Memory B cell (primary cell): ENCODE data around the gene ATP8A2.
"Not testable (repeated sequence)": the region's sequence is repeated elsewhere in the genome, so short reads cannot be mapped to it uniquely, and the experiment has no call there.

Source experiments
- ATAC-seq: fragments of 150-1000 bp; cut with Tn5 transposase; 2 replicates; pipeline ENCODE4 v1.10.0; 2021; ENCODE audit warnings: low read depth, mild to moderate bottlenecking, moderate library complexity
- DNase-seq, 2 donors: peaks; one replicate each; pipeline ENCODE4 v3.0.0; 2022; ENCODE audit warnings: low spot score in 2 of 2
- H3K27ac Mint-ChIP-seq: one replicate; pipeline ENCODE4 v1.8.0; 2022; ENCODE audit warnings: mild to moderate bottlenecking, moderate library complexity, mixed read lengths
- H3K27me3 Mint-ChIP-seq: one replicate; pipeline ENCODE4 v1.8.0; 2022; ENCODE audit warnings: mixed read lengths
- H3K36me3 Mint-ChIP-seq: one replicate; pipeline ENCODE4 v1.8.0; 2022; ENCODE audit warnings: mild to moderate bottlenecking, mixed read lengths
- H3K4me1 Mint-ChIP-seq: one replicate; pipeline ENCODE4 v1.8.0; 2022; ENCODE audit warnings: mixed read lengths
- H3K4me3 Mint-ChIP-seq: one replicate; pipeline ENCODE4 v1.8.0; 2022; ENCODE audit warnings: mild to moderate bottlenecking, moderate library complexity, mixed read lengths
- H3K9me3 Mint-ChIP-seq: one replicate; pipeline ENCODE4 v1.8.0; 2022; ENCODE audit warnings: mixed read lengths

The ATP8A2 gene

DNA sequence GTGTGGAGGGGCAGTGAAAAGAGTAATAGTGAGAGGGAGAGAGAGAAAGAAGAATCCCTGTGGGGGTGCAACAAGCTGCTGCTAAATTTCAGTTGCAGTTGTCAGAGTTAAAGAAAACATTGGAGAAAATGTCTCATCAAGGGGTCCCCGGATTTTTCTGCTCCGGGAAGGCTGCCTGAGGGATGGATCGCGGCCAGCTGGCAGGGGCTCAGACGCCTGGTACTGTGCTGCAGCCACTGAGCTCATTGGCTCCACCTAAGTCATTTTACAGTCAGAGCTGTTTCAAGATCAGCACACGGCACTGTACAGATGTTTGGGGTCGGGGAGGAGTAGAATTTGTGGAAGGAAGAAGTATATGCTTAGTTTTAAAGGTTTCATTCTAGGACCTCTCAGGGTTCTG lies 573.8 kb downstream of the ATP8A2 start:
- H3K27me3 Mint-ChIP-seq = peaks cover 9% of the 10 kb centered on the region
- no peaks in the 10 kb centered on the region for H3K36me3 Mint-ChIP-seq
- ATAC-seq = no peak
- DNase-seq = no peak
- no peak overlapping the region for H3K27ac Mint-ChIP-seq
- H3K4me3 Mint-ChIP-seq = no peak overlapping the region
- H3K4me1 Mint-ChIP-seq = peaks cover 4% of the 10 kb centered on the region
- peaks cover 3% of the 10 kb centered on the region for H3K9me3 Mint-ChIP-seq

GRCh38 chr13:25946321-25946720 lies 574.5 kb downstream of the ATP8A2 start:
- Mint-ChIP-seq H3K36me3 (no peaks in the 10 kb centered on the region), H3K4me1 (peaks cover 4% of the 10 kb centered on the region), H3K27me3 (peaks cover 9% of the 10 kb centered on the region), H3K9me3 (peaks cover 2% of the 10 kb centered on the region), H3K4me3 (no peak overlapping the region), H3K27ac (no peak overlapping the region)
- ATAC-seq (no peak), DNase-seq (no peak)

DNA sequence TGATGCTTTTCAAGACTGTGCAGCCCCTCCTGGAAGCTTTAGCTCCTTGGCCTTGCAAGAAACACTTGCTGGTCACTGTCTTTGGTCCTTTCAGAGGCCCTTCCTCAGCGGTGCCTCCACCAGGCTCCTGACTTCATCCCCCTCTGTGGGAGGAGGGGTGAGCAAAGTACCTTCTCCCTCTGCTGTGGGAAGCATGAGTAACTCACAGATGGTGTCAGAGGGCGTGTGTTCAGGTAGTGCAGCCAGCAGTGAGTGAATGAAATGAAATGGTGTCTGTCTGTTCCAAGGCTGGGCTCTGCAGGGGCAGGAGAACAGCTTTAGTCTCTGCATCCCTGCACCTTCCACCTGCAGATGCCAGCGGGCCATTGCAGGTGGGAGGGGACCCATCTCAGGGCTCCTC lies 577.1 kb downstream of the ATP8A2 start:
- H3K4me1 Mint-ChIP-seq = no peaks in the 10 kb centered on the region
- peaks cover 7% of the 10 kb centered on the region for H3K27me3 Mint-ChIP-seq
- H3K27ac Mint-ChIP-seq = no peak overlapping the region
- no peak for ATAC-seq
- H3K36me3 Mint-ChIP-seq = no peaks in the 10 kb centered on the region
- no peak for DNase-seq
- no peak overlapping the region for H3K4me3 Mint-ChIP-seq
- no peaks in the 10 kb centered on the region for H3K9me3 Mint-ChIP-seq

- no peak overlapping the region for H3K4me3 Mint-ChIP-seq
- H3K36me3 Mint-ChIP-seq = no peaks in the 10 kb centered on the region
- no peaks in the 10 kb centered on the region for H3K4me1 Mint-ChIP-seq
- no peak for ATAC-seq
- H3K27me3 Mint-ChIP-seq = peaks cover 3% of the 10 kb centered on the region
- H3K9me3 Mint-ChIP-seq = peaks cover 5% of the 10 kb centered on the region
- no peak for DNase-seq
- H3K27ac Mint-ChIP-seq = no peak overlapping the region
Observed at GRCh38 chr13:25951831-25952230, 580.1 kb downstream of the ATP8A2 start.

DNA sequence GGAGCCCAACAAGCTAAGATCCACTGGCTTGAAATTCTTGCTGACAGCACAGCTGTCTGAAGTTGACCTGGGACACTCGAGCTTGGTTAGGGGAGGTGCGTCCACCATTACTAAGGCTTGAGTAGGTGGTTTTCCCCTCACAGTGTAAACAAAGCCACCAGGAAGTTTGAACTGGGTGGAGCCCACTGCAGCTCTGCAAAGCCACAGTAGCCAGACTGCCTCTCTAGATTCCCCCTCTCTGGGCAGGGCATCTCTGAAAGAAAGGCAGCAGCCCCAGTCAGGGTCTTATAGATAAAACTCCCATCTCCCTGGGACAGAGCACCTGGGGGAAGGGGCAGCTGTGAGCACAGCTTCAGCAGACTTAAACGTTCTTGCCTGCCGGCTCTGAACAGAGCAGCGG lies 582.3 kb downstream of the ATP8A2 start:
- DNase-seq, H3K27ac Mint-ChIP-seq, H3K27me3 Mint-ChIP-seq, H3K36me3 Mint-ChIP-seq, H3K9me3 Mint-ChIP-seq, ATAC-seq, H3K4me1 Mint-ChIP-seq, H3K4me3 Mint-ChIP-seq: not testable (repeated sequence)

DNA sequence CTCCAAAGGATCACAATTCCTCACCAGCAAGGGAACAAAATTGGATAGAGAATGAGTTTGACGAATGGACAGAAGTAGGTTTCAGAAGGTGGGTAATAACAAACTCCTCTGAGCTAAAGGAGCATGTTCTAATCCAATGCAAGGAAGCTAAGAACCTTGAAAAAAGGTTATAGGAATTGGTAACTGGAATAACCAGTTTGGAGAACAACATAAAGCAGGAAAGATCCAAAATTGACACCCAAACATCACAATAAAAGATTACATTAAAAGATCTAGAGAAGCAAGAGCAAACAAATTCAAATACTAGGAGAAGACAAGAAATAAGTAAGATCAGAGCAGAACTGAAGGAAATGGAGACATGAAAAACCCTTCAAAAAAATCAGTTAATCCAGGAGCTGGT lies 583.2 kb downstream of the ATP8A2 start:
- not testable (repeated sequence) for ATAC-seq, H3K27me3 Mint-ChIP-seq, H3K9me3 Mint-ChIP-seq, DNase-seq, H3K27ac Mint-ChIP-seq, H3K36me3 Mint-ChIP-seq, H3K4me3 Mint-ChIP-seq, H3K4me1 Mint-ChIP-seq

DNA sequence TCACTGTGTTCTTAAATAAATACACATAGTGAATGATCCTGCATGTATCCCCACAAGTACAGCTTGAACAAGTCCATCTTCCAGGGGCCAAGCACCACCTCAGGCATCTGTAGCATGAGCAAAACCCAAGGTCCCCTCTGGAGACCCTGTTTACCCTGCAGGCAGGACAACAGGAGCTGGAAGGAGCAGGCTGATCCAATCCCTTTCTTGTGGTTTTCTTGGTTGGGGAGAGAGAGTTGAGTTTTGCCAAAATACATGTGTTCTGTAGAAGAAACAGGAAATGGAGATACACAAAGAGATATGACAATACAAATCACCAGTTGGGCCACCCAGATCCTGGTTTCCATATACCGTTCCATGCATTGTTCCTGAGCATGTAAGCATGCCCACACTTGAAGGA lies 587.2 kb downstream of the ATP8A2 start:
- Mint-ChIP-seq H3K4me3 (no peak overlapping the region), H3K9me3 (peaks cover 5% of the 10 kb centered on the region), H3K36me3 (no peaks in the 10 kb centered on the region), H3K27me3 (peaks cover 2% of the 10 kb centered on the region), H3K27ac (no peak overlapping the region), H3K4me1 (no peaks in the 10 kb centered on the region)
- DNase-seq = no peak
- no peak for ATAC-seq

- Mint-ChIP-seq H3K36me3 (no peaks in the 10 kb centered on the region), H3K4me1 (no peaks in the 10 kb centered on the region), H3K27me3 (no peaks in the 10 kb centered on the region), H3K4me3 (no peak overlapping the region), H3K27ac (no peak overlapping the region), H3K9me3 (peaks cover 2% of the 10 kb centered on the region)
- ATAC-seq (no peak), DNase-seq (no peak)
Observed at GRCh38 chr13:25961294-25961693, 589.5 kb downstream of the ATP8A2 start.

GRCh38 chr13:25963674-25964073 lies 591.9 kb downstream of the ATP8A2 start:
- H3K4me1 Mint-ChIP-seq = no peaks in the 10 kb centered on the region
- H3K27me3 Mint-ChIP-seq = peaks cover 2% of the 10 kb centered on the region
- DNase-seq = no peak
- ATAC-seq = no peak
- no peak overlapping the region for H3K4me3 Mint-ChIP-seq
- H3K9me3 Mint-ChIP-seq = no peaks in the 10 kb centered on the region
- no peaks in the 10 kb centered on the region for H3K36me3 Mint-ChIP-seq
- no peak overlapping the region for H3K27ac Mint-ChIP-seq

- no peak for ATAC-seq
- H3K36me3 Mint-ChIP-seq = no peaks in the 10 kb centered on the region
- no peak overlapping the region for H3K4me3 Mint-ChIP-seq
Observed at GRCh38 chr13:25965596-25965995, 593.8 kb downstream of the ATP8A2 start.

DNA sequence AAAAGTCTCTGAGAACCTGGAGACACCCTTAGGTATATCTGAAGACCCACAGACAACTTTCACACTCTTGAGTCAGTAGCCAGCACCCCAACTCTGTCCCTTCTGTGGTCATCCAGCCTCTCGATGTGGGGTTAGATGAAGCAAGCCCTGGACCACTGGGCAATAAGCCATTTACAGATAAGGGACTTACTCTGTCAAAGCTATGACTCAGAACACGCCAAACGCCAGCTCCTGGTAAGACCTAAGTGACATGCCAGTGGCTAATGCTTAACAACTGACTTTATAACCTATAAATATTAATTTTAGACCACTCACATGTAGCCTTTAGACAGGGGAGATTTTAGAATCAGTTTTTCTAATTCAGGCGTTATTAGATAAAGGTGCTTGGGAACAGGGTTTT lies 594.3 kb downstream of the ATP8A2 start:
- Mint-ChIP-seq H3K27me3 (peaks cover 2% of the 10 kb centered on the region), H3K27ac (no peak overlapping the region), H3K36me3 (no peaks in the 10 kb centered on the region), H3K4me3 (no peak overlapping the region), H3K4me1 (no peaks in the 10 kb centered on the region), H3K9me3 (no peaks in the 10 kb centered on the region)
- no peak for ATAC-seq
- no peak for DNase-seq

More at GRCh38 chr13:25965596-25965995, 593.8 kb downstream of the ATP8A2 start:
- Mint-ChIP-seq H3K4me1 (no peaks in the 10 kb centered on the region), H3K27ac (no peak overlapping the region), H3K27me3 (peaks cover 2% of the 10 kb centered on the region), H3K9me3 (no peaks in the 10 kb centered on the region)
- DNase-seq = no peak

GRCh38 chr13:25967144-25967543 lies 595.4 kb downstream of the ATP8A2 start:
- ATAC-seq = no peak
- no peaks in the 10 kb centered on the region for H3K36me3 Mint-ChIP-seq
- peaks cover 2% of the 10 kb centered on the region for H3K27me3 Mint-ChIP-seq
- no peaks in the 10 kb centered on the region for H3K9me3 Mint-ChIP-seq
- no peaks in the 10 kb centered on the region for H3K4me1 Mint-ChIP-seq
- no peak overlapping the region for H3K27ac Mint-ChIP-seq
- no peak for DNase-seq
- no peak overlapping the region for H3K4me3 Mint-ChIP-seq

GRCh38 chr13:25971047-25971446 lies 599.3 kb downstream of the ATP8A2 start:
- ATAC-seq = no peak
- no peaks in the 10 kb centered on the region for H3K9me3 Mint-ChIP-seq
- no peaks in the 10 kb centered on the region for H3K36me3 Mint-ChIP-seq
- no peak for DNase-seq
- no peak overlapping the region for H3K27ac Mint-ChIP-seq
- peaks cover 9% of the 10 kb centered on the region for H3K27me3 Mint-ChIP-seq
- no peaks in the 10 kb centered on the region for H3K4me1 Mint-ChIP-seq
- no peak overlapping the region for H3K4me3 Mint-ChIP-seq

DNA sequence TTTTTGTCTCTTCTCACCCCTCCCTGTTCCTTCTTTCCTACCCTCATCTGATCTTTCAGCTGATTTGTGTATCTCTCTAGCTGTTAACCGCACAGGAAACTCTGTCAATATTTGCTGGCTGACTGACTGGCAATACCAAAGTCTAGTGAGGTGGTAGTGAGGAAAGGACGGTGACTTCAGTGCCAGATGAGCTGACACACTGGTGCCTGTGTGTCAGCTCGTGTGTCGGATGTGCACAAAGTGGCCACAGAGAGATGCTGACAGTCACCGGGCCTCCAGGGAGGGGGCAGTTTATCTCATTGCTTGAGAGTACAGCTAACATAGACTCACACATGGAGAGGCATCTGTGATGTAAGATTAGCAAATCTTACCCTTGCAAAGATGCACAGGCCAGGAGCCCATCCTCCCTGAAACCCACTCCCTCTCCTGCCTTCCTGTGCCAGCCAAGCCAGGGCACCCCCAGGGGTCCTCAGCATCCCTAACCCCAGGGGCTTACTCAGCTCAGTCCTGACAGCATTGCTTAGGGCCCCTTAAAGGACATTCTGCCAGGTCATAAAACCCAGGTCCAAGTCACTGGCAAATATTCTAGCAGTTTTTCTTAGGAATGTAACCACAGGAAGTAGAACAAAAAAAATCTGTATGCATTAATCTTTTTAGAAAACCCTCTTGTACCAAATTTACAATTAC lies 599.8 kb downstream of the ATP8A2 start:
- ATAC-seq = no peak
- no peaks in the 10 kb centered on the region for H3K36me3 Mint-ChIP-seq
- no peaks in the 10 kb centered on the region for H3K4me1 Mint-ChIP-seq
- no peak overlapping the region for H3K4me3 Mint-ChIP-seq
- no peaks in the 10 kb centered on the region for H3K9me3 Mint-ChIP-seq
- H3K27me3 Mint-ChIP-seq = peaks cover 11% of the 10 kb centered on the region
- DNase-seq = no peak
- H3K27ac Mint-ChIP-seq = no peak overlapping the region

DNA sequence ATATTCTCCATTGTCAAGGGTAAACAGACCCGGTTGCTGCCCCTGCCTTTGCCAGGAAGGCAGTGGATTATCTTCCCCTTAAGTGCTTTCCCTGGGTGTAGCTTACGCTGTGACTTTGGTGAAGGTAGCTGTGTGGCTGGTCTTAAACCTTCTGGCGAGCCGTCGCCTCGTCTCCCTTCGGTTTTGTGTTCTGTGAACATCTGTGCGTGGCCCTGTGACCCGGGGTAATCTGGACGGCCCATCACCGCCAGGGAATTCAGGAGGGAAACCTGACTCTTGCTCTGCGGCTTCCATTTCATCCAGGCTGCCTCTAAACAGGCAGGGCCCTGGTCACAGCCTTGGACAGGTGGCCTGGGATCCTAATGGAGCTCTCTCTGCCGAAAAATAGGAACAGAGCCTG lies 601.3 kb downstream of the ATP8A2 start:
- Mint-ChIP-seq H3K27ac (no peak overlapping the region), H3K4me3 (no peak overlapping the region), H3K9me3 (no peaks in the 10 kb centered on the region), H3K36me3 (no peaks in the 10 kb centered on the region), H3K27me3 (peaks cover 9% of the 10 kb centered on the region), H3K4me1 (no peaks in the 10 kb centered on the region)
- DNase-seq (no peak), ATAC-seq (no peak)
